ELR (cell line): Measurements from ENCODE around the gene HOXB3.
A peak's percentile ranks its signal among the peaks of the same experiment; 100 is the strongest.

Experiments used
- DNase-seq: peaks from one replicate; pipeline ENCODE4 v3.0.0-alpha.2; 2015; ENCODE audit warnings: low read depth

Gene HOXB3

DNA sequence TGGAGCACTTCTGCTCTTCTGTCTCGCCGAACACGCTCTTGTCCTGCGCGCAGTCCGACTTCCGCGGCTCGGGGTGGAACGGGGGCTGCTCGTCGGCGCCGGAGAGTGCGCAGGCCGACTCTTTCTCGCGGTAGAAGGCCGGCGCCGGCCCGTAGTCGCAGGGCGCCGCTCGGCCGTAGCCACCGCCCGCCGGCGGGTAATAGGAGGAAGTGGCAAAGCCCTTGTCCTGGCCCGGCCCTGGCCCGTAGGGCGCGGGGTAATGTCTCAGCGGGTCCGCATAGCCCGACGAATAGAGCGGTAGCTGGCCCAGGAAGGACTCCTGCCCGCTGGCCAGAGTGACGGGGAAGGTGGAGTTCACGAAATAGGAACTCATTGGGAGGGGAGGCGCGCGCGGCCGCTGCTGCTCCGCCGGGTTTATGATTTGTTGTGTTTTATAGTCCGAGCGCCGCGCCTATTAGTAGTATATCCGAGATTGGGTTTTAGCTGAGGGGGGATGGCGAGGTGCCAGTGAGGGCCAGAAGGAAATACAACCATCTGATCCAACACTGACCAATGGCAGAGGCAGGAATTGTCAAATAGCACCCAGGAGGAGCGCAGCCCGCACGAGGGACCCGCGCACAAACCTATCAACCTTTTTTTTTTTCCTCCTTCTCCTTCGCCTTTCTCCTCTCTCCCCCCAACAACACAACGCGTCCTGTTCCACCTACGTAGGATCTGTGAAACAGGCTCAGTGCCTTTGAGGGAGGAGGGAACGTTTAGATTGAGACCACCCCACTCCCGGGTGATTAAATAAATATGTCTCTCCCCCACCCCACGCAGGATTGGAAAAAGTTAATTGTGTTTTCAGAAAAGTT, 8.0 kb upstream of the HOXB3 start:
- DNase-seq: no peak

DNA sequence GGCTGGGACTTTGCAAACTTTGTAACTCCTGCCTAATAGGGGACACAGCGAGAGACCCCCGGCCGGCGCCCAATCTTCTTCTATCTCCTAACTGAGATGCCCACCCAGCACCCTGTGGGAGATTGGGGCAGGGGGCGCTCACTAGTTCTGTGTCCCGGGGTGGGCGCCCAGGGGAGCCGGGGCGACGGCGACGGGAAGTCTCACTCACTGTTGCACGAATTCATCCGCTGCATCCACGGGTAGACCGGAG, 7.4 kb upstream of the HOXB3 start:
- no peak for DNase-seq

DNA sequence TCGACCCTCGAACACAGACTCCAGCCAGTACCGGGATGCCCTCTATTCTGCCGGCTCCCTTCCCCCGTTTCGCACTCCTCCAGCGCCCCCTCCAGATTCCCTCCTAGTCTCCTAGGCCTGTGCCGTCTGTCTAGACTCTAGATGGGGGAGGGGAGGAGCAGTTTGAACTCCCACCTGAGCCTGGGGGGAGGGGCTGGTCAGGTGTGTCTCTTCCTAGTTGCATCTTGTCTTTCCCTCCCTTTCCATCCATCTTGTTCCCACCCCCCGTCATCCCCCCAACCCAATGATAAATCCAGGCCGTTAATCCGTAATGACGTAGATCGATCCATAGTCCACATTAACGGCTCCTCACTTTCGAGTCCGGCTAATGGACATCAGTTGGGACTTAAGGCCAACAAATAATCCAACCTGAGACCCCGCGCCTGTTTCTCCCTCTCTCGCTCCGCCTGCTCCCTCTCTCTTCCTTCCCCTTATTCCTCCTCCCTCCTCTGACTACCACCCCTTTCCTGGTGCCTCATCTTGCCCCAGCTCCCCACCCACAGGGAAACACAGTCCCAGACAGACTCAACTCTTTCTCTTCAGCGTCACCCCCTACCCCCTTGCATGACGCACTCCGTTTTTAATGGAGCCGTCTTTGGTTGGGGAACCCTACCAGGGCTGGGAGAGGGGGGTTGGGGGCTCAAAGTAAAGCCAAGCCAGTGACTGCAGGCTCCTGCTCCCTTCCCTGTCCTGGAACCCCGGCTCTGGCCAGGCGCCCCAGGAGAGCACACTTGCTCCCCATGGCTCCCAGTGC, 6.9 kb upstream of the HOXB3 start:
- no peak for DNase-seq

DNA sequence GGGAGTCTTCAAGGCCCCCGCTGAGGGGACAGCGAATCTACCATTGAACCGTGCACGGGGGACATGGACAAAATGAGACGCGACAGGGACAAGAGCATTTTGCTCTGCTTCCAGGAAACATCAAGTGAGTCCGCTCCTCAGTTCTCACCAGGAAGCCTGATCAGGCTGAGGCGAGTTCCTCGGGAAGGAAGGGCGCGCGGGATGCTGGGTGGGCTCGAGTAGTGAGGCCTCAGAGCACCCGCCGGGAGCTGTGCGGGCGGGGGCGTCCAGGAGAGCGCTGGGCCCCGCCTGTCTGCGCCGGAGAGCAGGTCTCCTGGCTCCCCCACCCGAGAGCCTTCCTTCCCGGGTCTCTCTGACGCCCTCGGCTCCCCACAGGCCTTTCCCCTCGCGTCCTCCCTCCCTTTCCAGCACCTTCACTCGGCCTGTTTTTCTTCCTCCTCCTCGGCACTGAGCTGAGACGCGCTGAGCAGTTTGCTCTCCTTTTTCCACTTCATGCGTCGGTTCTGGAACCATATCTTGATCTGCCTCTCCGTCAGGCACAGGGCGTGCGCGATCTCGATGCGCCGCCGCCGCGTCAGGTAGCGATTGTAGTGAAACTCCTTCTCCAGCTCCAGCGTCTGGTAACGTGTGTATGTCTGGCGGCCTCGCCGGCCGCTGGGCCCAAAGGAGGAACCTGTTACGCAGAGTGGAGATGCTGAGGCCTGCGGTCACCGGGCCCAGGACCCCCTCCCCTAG, 6.1 kb upstream of the HOXB3 start:
- no peak for DNase-seq

DNA sequence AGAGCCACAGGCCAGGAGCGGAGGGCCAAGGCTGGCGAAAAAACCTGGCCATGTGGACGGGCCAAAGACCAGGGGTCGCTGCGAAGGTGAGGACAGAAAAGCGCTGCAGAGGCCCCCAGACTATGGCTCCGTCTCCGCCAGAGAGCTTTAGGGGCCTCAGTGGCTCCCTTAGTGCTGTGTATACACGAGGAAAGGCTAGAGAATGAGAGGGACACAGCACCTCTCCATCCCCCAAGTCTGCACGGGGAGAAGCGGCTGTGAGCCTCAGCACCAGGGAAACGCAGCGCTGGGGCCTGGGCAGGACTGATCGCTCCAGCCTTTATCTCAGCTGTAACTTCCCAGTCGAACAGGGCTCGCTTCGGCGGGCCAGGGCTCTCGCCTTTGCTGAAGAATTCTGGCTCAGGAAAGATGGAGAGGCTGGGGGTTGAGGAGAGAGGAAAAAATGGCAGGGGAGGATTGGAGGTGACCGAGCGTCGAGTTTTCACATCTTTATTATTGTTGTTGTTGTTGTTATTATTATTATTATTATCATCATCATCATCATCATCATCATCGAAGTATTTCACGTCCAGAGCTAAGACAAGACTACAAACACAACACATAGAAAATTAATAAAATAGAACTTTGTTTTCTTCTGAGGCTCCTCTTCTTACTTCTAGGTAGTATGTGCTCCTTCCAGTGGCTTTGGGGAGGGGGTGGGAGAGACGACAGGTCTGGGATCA, 5.4 kb upstream of the HOXB3 start:
- no peak for DNase-seq

DNA sequence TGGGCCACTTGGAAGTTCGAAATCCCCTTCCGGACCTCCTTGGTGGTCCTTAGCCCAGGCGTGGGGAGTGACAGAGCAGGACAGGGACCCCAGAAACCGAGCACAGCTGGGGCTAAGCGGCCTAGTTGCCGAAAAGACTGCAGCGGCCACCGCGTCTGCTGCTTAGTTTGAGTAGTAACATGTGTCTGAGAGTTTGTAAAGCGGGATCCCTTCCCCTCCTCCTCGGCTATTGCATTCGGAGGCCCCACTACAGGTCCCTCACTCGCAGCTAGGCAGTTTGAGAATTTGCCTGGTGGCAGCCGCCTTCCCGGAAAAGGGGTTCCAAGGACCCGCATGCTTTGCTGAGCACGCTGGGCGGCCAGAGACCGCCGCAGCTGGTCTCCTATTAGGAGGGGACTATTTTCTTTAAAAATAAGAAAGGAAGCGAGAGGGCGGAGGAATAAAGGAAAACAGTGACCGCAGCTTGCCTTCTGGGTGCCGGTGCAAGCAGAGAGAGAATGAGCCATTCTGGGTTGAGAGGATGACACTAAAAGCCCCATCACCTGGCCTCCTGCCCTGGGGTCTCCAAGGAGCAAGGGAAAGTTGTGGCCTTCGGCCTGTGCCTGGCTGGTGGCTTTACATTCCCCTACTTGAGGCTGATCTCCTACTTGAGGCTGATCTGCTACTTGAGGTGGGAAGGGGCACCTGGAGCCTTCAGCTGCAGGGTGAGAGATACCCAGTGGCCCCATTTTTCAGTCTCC, 4.7 kb upstream of the HOXB3 start:
- no peak for DNase-seq

DNA sequence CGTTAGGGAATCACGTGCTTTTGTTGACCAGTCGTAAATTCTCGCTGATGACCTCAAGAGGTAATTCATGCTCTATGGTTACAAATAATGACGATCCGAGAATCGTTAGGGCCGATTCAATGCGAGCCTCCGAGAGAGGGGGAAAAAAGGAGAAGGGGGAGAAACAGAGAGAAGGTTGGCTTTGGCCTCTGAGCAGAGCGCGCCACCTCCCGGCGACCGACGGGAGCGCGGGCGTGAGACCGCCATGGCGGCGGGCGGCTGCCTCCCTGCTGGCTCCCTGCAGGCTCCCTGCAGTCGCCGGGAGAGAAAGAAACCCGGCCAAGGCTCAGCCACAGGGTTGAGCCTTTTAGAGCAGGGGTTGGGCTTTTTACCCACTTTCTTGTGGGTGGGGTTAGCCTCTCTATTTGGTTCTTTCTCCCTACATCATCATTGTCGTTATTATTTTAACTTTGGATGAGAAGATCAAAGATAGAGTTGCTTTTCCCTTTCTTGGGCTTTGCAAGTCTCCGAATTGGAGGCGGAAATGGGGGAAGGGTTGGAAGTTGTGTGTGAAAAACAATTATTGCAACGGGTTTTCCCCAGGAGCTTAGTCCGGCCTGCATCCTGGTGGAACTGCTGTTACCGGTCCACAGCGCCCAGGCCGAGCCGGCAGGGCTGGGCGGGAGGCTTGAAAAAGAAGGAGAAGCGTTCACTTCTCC, 3.9 kb upstream of the HOXB3 start:
- DNase-seq: peak; percentile 85

DNA sequence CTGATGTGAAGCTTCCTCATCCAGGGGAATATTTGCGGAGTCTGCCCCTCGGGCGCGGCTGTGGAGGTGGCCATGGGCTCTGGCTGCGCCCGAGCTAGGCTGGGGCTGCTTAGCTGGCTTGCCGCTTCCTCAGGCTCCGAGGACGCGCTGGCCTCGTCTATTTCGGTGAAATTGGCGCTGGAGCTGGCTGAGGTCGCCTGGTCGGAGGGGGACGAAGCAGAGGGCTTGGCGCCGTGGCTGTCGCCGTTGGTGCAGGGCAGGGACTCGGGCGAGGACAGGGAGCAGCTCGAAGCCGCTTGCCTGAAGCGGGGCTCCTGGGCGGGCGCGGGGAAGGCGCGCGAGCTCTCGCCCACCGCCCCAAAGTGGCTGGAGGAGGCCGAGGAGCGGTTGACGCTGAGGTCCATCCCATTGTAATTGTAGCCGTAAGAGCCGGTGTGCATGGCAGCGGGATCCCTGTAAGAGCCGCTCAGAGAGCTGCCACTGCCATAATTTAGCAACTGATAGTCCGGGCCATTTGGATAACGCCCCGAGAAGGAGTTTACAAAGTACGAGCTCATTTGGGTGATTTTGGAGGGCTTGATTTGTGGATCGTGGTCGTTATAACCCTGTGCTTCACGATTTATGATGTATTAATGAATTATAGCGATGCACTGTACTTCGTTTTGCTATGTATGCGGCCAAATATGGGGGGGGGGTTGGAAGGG, 3.2 kb upstream of the HOXB3 start, which contains the start of gene HOXB5:
Gene HOXB5 (minus strand): TSS at position 654 of the 704 bp plus-strand sequence. CDS start 97 bp downstream, at position 557.
- no peak for DNase-seq

DNA sequence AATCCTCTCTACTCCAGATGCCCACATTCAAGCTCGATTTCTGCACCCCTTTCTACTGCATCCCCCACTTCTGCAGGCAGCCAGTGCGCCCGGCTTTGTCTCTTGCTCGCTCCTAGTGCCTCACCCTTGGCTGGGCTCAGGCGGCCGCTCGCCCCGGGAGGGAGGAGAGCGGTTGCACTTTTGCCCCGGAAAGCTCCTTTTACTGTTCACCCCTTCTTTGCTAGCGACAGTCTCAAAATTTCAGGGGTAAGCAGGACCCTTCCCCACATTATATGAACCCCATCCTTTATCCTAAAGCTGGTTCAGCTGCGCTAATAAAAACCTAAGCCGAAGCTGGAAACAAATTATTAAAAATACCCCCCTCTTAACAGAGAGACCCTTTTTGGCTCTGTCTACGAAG, 2.5 kb upstream of the HOXB3 start:
- DNase-seq: no peak

DNA sequence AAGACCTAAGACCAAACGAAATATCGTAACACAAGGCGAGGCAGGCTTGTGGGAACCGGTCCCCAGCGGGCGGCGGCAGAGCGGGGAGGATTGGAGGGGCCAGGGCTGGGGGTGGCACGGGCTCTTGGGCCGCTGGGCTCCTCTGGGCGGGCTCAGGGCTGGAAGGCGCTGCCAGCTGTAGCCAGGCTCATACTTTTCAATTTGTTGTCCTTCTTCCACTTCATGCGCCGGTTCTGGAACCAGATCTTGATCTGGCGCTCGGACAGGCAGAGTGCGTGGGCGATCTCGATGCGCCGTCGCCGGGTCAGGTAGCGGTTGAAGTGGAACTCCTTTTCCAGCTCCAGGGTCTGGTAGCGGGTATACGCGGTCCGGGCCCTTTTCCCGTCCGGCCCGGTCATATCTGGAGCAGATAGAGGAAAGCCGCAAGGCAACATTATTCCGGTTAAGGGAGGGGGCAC, 2.0 kb upstream of the HOXB3 start:
- DNase-seq: no peak

DNA sequence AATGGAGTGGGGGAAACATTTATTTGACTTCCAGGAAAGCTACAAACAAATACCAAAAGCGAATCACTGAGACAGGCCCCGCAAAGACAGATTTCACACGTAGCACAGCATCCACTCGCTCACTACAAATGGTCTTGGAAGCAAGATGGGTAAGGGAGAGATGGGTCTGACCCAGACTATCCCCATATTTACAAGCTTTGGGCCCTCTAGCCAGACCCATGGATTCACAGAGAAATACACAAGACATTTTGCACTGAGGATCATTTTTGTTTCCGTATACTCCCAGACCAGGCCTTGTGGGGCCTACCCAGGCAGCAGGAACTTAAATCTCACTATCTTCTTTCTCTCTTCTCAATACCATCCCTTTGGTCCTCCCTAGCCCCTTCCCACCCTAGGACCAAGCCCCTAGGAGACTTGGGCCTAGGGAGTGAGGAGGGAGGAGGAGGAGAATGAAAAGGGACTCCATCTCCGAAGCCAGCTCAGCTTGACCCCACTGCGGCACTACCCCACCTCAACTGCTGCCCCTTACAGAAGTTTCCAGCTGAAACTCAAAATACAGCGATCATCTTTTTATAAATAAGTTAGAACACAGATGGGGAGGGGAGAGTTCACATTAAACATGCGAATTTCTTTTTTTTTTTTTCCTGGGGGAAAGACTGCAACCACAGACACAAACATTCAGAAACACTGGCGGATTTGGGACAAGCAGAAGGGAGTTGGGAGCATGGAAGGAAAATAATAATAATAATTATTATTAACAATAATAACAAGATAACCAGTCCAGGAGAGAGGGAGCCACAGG, 1.4 kb upstream of the HOXB3 start:
- no peak for DNase-seq

DNA sequence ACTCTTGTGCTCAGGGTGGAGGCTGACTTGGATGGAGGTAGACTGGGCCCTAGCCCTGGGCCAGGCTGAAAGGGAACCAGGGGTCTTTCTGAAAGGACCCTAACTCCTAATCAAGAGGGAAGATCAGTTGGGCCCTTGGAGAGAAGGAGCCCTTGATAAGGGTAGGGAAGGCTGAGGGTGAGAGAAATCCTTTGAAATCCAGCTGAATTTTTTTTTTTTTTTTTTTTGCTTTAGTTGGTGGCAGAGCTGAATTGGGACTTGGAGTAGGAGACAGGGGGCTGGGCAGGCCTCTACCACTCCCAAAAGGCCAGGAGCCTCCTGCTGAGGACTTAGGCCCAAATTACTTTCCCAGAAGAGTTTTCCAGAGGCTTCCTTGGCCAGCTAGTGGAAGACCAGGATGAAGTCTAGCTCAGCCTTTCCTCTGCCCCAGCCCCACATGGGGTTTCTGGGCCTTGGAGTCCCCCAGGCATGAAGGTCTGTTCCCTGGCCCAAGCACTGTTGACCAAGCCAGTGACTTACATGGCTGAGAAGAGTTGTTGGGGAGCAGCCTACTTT, 643 bp upstream of the HOXB3 start:
- DNase-seq: no peak

DNA sequence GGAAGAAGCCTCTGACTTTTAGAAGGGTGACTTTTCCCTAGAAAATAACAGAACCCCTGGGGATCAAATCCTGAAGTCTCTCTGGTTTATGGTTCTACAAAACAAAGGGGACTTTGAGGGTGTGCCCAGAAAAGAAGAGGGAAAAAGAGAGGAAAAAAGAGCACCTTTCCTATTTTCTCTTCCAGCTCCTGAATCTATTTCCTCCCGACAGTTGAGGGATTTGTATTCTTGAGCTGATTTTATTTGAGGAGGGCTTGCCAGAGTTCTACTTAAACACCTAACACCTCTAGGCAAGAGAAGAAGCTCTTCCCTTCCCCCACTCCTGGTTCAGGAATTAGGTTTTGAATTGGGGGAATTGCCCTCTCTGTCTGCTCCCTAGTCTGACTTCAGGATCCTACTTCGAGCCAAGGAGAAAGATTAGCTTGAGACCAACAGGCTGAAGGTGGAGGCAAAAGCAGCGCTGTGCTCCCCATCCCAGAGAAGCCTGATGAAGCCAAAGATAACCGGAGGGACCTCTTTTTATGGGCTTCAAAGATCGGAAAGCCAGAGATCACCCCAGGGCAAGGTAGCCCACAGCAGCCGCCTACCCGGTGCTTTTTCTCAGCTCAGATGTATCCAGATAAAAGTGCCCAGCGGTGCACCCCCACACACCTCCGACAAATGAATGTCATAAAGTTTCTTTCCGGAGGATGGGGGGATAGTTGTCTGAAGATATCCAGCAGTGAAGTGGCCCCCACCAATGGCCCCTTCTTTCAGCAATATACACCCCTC, 796 bp downstream of the HOXB3 start:
- no peak for DNase-seq

DNA sequence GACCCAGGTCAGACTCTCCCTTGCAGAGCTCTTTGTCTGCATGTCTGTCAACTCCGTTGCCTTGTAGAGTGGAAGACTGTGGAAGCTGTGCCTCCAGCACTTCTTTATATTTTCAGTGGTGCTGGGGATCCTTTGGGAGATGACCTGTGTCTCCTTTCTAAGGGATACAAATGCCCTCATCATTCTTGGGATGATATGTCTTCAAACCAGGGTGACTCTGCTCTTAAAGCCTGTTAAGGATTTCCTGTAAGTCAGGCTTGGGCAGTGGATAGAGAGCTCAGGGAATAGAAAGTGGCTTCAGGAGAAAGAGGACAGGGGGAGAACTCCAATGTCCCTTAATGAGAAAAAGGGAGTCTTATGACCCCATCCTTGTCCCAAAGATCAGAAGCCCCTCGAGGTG, 1.5 kb downstream of the HOXB3 start:
- DNase-seq: no peak

DNA sequence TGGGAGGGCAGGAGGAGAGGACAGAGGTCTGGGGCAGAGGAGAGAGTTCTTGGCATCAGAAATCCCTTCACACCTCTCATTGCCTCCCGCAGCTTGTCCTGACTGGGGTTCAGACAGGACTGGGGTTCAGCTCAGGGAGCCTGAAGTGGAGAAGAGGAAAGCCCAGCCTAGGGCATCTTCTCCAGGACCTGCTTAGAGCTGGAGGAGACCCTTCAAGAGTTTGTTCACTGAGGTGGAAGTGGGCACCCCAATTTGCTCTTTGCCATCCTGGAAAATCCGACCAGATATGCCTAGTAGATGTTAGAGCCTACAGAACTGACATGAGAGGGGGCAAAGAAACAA, 2.0 kb downstream of the HOXB3 start:
- no peak for DNase-seq

DNA sequence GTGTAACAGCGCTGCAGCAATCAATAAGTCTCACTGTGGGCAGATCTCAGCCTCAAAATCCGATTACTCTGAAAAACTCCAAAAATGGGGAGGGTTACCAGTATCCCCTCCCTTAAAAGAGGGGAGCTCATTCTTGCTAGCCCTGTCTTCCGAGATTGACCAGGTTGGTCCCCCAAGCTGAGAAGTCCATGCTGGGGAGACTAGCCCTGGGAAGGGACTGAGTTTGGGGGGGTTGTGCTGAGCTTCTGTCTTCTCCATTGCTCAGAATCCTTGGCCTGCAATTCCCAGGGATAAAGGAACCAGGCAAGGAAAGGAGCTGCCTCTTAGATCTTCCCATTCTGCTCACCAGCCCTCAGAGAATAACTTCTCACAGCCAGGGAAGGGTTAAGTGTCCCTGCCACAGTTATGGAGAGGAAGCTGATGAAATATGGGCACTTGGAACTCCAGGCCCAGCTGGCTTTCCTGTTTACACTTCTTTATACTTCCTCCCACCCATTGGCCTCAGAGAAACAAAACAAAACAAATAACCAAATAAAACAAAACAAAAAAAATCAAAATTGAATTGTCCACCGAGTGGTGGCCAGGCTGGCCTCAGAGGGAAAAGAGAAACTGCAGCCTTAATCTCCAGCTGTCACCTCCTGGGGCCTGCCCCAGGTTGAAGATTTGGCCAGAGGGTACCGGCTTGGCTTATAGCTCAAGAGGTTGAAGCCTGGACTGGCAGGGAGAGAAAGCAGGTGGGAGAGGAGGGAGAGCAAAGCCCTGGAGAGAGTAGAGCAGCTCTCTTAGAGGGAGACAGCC, 2.6 kb downstream of the HOXB3 start:
- DNase-seq: no peak
